ENCODE results near the gene TDRD6.

GRCh38 chr6:46690141-46690755, 2.6 kb downstream of the TDRD6 start:
- no peak for TF ChIP-seq CTCF (IDR thresholded peaks at IDR 0.05 in 2 of 3, conservative IDR thresholded peaks at IDR 0.05 in 1 of 3; ENCODE audit: control insufficient read depth in 2 of 3, extremely low read depth in 1 of 3, insufficient read depth in 1 of 3, low read depth in 3 of 3, low read length in 3 of 3)
- no peak for TF ChIP-seq EZH2 (IDR thresholded peaks at IDR 0.05; ENCODE audit: borderline replicate concordance, control insufficient read depth, low read depth, low read length)
- TF ChIP-seq POLR2A (IDR thresholded peaks at IDR 0.05; ENCODE audit: low read depth, low read length) = no peak
- no peak for TF ChIP-seq POLR2AphosphoS5 (IDR thresholded peaks at IDR 0.05; ENCODE audit: low read length)
- no peak for TF ChIP-seq TAF1 (IDR thresholded peaks at IDR 0.05; ENCODE audit: borderline replicate concordance, low read depth, low read length)
- no peak for TF ChIP-seq NBN (IDR thresholded peaks at IDR 0.05)
- TF ChIP-seq GABPA (IDR thresholded peaks at IDR 0.05; ENCODE audit: low read depth) = no peak
- TF ChIP-seq HDAC6 (IDR thresholded peaks at IDR 0.05; ENCODE audit: unreplicated experiment) = no peak
- no peak for TF ChIP-seq RAD21 (IDR thresholded peaks at IDR 0.05; ENCODE audit: insufficient read depth, low read depth, low read length)
- TF ChIP-seq POLR2AphosphoS2 (IDR thresholded peaks at IDR 0.05; ENCODE audit: low read depth, low read length) = no peak
- no peak for TF ChIP-seq SREBF1 (IDR thresholded peaks at IDR 0.05; ENCODE audit: low read length)
- no peak for TF ChIP-seq CHD1 (IDR thresholded peaks at IDR 0.05; ENCODE audit: low read depth, low read length)
- no peak for TF ChIP-seq TCF7 (IDR thresholded peaks at IDR 0.05; ENCODE audit: borderline replicate concordance)
